ENCODE measurements around the gene PAGR1. TPM values are rescaled to one million over a fixed set of nuclear protein-coding genes. Genes with fewer than 3 reads are reported as not detected.

PAGR1 gene
- total and polyA plus RNA-seq, 2 of the 13 experiments (the other 11 are each of a cell fraction or from before 2014, with no cell fraction given): 9.8 to 66.4 TPM

DNA sequence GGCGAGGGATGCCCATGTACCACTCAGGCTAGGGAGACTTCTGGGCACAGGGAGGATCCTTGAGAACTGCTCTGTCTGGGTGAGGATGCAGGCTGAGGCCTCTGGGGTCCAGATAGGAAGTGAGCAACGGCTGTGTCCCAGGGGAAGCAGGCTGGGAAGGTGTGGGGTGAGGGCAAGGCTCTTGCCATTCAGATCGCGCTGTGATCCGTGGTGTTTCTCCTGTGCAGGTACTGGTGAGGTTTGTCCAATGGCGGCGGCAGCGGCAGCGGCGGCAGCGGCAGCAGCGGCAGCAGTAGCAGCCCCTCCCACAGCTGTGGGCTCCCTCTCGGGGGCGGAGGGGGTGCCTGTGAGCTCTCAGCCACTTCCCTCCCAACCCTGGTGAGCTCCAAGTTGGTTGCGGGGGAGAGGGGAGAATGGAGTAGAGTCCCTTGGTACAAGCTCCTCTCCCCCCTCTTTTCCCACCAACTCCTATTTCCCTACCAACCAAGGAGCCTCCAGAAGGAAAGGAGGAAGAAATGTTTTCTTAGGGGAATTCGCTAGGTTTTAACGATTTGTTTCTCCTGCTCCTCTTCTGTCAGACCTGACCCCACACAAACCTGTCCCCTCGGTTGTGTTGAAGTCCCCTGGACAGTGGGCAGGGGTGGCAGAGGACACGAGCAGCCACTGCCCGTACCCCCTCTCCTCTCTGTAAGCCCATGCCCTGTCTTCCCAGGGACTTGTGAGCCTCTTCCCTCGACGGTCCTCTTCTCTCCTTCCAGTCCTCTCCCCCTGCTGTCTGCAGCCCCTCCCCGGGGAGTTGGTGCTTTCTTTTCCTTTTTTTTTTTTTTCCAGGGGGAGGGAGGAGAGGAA is 5.9 kb upstream of the PAGR1 start (continued):
- TF ChIP-seq CREB3 (CRISPR knock-in tag; IDR thresholded peaks at IDR 0.05) (no peak), SIX4 (CRISPR knock-in tag; IDR thresholded peaks at IDR 0.05) (no peak), IKZF5 (CRISPR knock-in tag; IDR thresholded peaks at IDR 0.05) (no peak), HOXA3 (CRISPR knock-in tag; IDR thresholded peaks at IDR 0.05) (peak; percentile 10; the same call in 1 of the 2 replicates), ZFP41 (CRISPR knock-in tag; IDR thresholded peaks at IDR 0.05; ENCODE audit: borderline replicate concordance) (no peak), SMAD1 (CRISPR knock-in tag; IDR thresholded peaks at IDR 0.05; ENCODE audit: borderline replicate concordance, low read depth) (no peak), MXI1 (IDR thresholded peaks at IDR 0.05; ENCODE audit: borderline replicate concordance, low read depth, low read length) (no peak), POLR2A (IDR thresholded peaks at IDR 0.05; ENCODE audit: insufficient read depth in 1 of 2, low read depth in 2 of 2, low read length in 2 of 2) (0 out of 4 replicates have a peak, but pooled peaks of 1 of the 2 experiments have one; percentile 13), AGO2 (optimal IDR thresholded peaks at IDR 0.05; ENCODE audit: low read depth, low read length) (peak; percentile 92), EED (CRISPR knock-in tag; IDR thresholded peaks at IDR 0.05) (no peak), MAFF (IDR thresholded peaks at IDR 0.05; ENCODE audit: low read depth, low read length) (no peak), ARHGAP35 (CRISPR knock-in tag; IDR thresholded peaks at IDR 0.05; ENCODE audit: borderline replicate concordance) (0 out of 2 replicates have a peak, but pooled peaks have one; percentile 13), ZNF713 (CRISPR knock-in tag; IDR thresholded peaks at IDR 0.05) (no peak), SRSF1 (optimal IDR thresholded peaks at IDR 0.05; ENCODE audit: low read depth, low read length) (peak; percentile 5), ZNF547 (CRISPR knock-in tag; IDR thresholded peaks at IDR 0.05) (no peak), ZNF441 (CRISPR knock-in tag; IDR thresholded peaks at IDR 0.05; ENCODE audit: borderline replicate concordance) (no peak)
- TF ChIP-seq, protein P1, sequence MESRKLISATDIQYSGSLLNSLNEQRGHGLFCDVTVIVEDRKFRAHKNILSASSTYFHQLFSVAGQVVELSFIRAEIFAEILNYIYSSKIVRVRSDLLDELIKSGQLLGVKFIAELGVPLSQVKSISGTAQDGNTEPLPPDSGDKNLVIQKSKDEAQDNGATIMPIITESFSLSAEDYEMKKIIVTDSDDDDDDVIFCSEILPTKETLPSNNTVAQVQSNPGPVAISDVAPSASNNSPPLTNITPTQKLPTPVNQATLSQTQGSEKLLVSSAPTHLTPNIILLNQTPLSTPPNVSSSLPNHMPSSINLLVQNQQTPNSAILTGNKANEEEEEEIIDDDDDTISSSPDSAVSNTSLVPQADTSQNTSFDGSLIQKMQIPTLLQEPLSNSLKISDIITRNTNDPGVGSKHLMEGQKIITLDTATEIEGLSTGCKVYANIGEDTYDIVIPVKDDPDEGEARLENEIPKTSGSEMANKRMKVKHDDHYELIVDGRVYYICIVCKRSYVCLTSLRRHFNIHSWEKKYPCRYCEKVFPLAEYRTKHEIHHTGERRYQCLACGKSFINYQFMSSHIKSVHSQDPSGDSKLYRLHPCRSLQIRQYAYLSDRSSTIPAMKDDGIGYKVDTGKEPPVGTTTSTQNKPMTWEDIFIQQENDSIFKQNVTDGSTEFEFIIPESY (CRISPR knock-in tag; IDR thresholded peaks at IDR 0.05): peak; percentile 78; the same call in 1 of the 2 replicates
- TF ChIP-seq, protein P2, sequence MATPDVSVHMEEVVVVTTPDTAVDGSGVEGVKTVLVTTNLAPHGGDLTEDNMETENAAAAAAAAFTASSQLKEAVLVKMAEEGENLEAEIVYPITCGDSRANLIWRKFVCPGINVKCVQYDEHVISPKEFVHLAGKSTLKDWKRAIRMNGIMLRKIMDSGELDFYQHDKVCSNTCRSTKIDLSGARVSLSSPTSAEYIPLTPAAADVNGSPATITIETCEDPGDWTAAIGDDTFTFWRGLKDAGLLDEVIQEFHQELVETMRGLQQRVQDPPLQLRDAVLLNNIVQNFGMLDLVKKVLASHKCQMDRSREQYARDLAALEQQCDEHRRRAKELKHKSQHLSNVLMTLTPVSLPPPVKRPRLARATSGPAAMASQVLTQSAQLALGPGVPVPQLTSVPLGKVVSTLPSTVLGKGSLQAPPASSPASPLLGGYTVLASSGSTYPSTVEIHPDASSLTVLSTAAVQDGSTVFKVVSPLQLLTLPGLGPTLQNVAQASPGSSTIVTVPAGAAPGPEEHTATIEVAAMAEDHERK (CRISPR knock-in tag; IDR thresholded peaks at IDR 0.05; ENCODE audit: low read depth): no peak
- TF ChIP-seq, protein P3, sequence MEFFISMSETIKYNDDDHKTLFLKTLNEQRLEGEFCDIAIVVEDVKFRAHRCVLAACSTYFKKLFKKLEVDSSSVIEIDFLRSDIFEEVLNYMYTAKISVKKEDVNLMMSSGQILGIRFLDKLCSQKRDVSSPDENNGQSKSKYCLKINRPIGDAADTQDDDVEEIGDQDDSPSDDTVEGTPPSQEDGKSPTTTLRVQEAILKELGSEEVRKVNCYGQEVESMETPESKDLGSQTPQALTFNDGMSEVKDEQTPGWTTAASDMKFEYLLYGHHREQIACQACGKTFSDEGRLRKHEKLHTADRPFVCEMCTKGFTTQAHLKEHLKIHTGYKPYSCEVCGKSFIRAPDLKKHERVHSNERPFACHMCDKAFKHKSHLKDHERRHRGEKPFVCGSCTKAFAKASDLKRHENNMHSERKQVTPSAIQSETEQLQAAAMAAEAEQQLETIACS (CRISPR knock-in tag; IDR thresholded peaks at IDR 0.05): no peak
- TF ChIP-seq, protein P4, sequence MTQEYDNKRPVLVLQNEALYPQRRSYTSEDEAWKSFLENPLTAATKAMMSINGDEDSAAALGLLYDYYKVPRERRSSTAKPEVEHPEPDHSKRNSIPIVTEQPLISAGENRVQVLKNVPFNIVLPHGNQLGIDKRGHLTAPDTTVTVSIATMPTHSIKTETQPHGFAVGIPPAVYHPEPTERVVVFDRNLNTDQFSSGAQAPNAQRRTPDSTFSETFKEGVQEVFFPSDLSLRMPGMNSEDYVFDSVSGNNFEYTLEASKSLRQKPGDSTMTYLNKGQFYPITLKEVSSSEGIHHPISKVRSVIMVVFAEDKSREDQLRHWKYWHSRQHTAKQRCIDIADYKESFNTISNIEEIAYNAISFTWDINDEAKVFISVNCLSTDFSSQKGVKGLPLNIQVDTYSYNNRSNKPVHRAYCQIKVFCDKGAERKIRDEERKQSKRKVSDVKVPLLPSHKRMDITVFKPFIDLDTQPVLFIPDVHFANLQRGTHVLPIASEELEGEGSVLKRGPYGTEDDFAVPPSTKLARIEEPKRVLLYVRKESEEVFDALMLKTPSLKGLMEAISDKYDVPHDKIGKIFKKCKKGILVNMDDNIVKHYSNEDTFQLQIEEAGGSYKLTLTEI (CRISPR knock-in tag; conservative IDR thresholded peaks at IDR 0.05): no peak

Data from HepG2 (cell line).